ENCODE measurements around the gene MRPL51. TPM values are rescaled to one million over a fixed set of nuclear protein-coding genes. Genes with fewer than 3 reads are reported as not detected.
"Not testable (repeated sequence)": the region's sequence is repeated elsewhere in the genome, so short reads cannot be mapped to it uniquely, and the experiment has no call there.

The MRPL51 gene
- total RNA-seq, 2 donors from 2014 or later = 132 to 220 TPM

- Histone ChIP-seq H3K27me3 (no peaks in the 10 kb centered on the region), H3K9me3 (no peaks in the 10 kb centered on the region), H3K27ac (no peak overlapping the region), H3K4me3 (no peak overlapping the region), H3K4me1 (no peaks in the 10 kb centered on the region), H3K36me3 (no peaks in the 10 kb centered on the region), H3K9ac (ENCODE audit: low read depth in 2 of 2, low read length in 2 of 2) (no peak overlapping the region)
- no peak for DNase-seq
- intact Hi-C loops (cut with DNase I) = no loop called here
- TF ChIP-seq CTCF (IDR thresholded peaks at IDR 0.05) = no peak
These were observed 7.4 kb upstream of the MRPL51 start for GRCh38 chr12:6500466-6500865.

- H3K4me3 ChIP-seq; H3K9me3 ChIP-seq; intact Hi-C loops (cut with DNase I); DNase-seq; H3K36me3 ChIP-seq; H3K27ac ChIP-seq; H3K27me3 ChIP-seq; H3K9ac ChIP-seq (ENCODE audit: low read depth in 2 of 2, low read length in 2 of 2); H3K4me1 ChIP-seq: not testable (repeated sequence)
These were observed 4.2 kb upstream of the MRPL51 start for GRCh38 chr12:6497291-6497690.

GRCh38 chr12:6494968-6495367 is 1.9 kb upstream of the MRPL51 start:
- Histone ChIP-seq H3K4me3 (peak overlapping the region; percentile 76), H3K9me3 (no peaks in the 10 kb centered on the region), H3K4me1 (peaks cover 3% of the 10 kb centered on the region), H3K9ac (ENCODE audit: low read depth in 2 of 2, low read length in 2 of 2) (peak overlapping the region in 1 of 2 donors; percentile 98), H3K27me3 (no peaks in the 10 kb centered on the region), H3K36me3 (no peaks in the 10 kb centered on the region), H3K27ac (no peak overlapping the region)
- no peak for DNase-seq
- intact Hi-C loops (cut with DNase I) = no loop called here
- TF ChIP-seq CTCF (IDR thresholded peaks at IDR 0.05) = no peak

GRCh38 chr12:6494258-6494743 is 1.2 kb upstream of the MRPL51 start:
- Histone ChIP-seq H3K36me3 (no peaks in the 10 kb centered on the region), H3K27ac (peak overlapping the region; percentile 99), H3K9me3 (no peaks in the 10 kb centered on the region), H3K4me1 (peaks cover 3% of the 10 kb centered on the region), H3K27me3 (no peaks in the 10 kb centered on the region), H3K4me3 (peak overlapping the region; percentile 76), H3K9ac (ENCODE audit: low read depth in 2 of 2, low read length in 2 of 2) (peak overlapping the region in 1 of 2 donors; percentile 98)
- intact Hi-C loops (cut with DNase I) = no loop called here
- no peak for TF ChIP-seq CTCF (IDR thresholded peaks at IDR 0.05)
- no peak for DNase-seq

- Histone ChIP-seq H3K36me3 (no peaks in the 10 kb centered on the region), H3K27me3 (no peaks in the 10 kb centered on the region), H3K4me3 (peak within 1 kb of the TSS; percentile 76), H3K9me3 (no peaks in the 10 kb centered on the region), H3K9ac (ENCODE audit: low read depth in 2 of 2, low read length in 2 of 2) (peak within 1 kb of the TSS; percentile 86 to 98), H3K27ac (peak within 1 kb of the TSS; percentile 99), H3K4me1 (peaks cover 3% of the 10 kb centered on the region)
- peak; percentile 33 for TF ChIP-seq CTCF (IDR thresholded peaks at IDR 0.05)
- intact Hi-C loops (cut with DNase I) = no loop called here
- DNase-seq = peak; percentile 97
These were observed 615 bp upstream of the MRPL51 start, which contains the start of gene NCAPD2 for GRCh38 chr12:6493497-6494257. TSS of gene NCAPD2 (plus strand) at chr12:6494102. CDS start at chr12:6495099, 997 bp downstream.

GRCh38 chr12:6490673-6491072 is 2.4 kb downstream of the MRPL51 start:
- H3K4me1 ChIP-seq; DNase-seq; intact Hi-C loops (cut with DNase I); H3K4me3 ChIP-seq; H3K9ac ChIP-seq (ENCODE audit: low read depth in 2 of 2, low read length in 2 of 2); H3K27ac ChIP-seq; H3K27me3 ChIP-seq; H3K9me3 ChIP-seq; H3K36me3 ChIP-seq: not testable (repeated sequence)

Data from colonic mucosa (tissue), 4 donors.